SHP77 treated with DMSO at 0.1 percent for 48 hours (cell line): ENCODE data around the gene PIN1.
"Not testable (repeated sequence)": the region's sequence is repeated elsewhere in the genome, so short reads cannot be mapped to it uniquely, and the experiment has no call there.

Experiments
- DNase-seq: peaks from one replicate; lab custom pipeline; 2025; lab: John Stamatoyannopoulos, UW

PIN1 gene

DNA sequence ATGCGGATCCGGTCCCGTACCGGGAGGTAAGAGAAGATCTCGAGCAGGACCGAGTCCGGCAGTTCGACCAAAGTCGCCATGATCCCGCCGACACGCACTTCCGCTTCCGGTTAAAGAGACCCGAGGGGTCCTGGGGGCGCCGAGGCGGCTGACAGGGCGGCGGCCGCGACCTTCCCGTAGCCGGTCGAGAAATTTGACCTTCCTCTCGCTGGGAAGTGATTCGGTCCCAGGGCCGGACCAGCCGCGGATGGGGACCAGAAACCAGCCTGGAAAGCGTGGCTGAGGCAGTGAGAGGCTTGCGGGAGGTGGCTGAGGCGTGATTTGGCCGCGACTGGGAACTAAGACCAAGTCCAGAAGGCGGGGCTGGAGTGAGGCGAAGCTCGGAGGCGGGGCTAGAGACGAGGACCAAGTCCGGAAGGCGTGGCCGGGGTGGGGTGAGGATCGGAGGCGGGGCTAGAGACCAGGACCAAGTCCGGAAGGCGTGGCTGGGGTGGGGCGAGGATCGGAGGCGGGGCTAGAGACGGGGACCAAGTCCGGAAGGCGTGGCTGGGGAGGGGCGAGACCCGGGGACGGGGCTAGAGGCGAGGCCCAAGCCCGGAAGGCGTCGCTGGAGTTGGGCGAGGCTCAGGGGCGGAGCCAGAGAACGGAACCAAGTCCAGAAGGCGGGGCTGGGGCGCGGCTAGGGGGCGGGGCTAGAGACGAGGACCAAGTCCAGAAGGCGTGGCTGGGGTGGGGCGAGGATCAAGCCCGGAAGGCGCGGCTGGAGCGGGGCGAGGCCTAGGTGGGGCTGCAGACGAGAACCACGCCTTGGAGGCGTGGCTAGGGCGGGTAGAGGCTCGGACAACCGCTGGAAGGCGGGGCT is 16.2 kb upstream of the PIN1 start, which contains the start of gene FBXL12:
Gene FBXL12 (minus strand): TSS at position 346 of the 862 bp plus-strand sequence. CDS start 266 bp downstream, at position 80.
- DNase-seq, result peak; percentile 99

GRCh38 chr19:9819596-9819909 is 15.6 kb upstream of the PIN1 start:
- peak; percentile 98 for DNase-seq

GRCh38 chr19:9820034-9820433 is 15.1 kb upstream of the PIN1 start:
- not testable (repeated sequence) for DNase-seq

DNA sequence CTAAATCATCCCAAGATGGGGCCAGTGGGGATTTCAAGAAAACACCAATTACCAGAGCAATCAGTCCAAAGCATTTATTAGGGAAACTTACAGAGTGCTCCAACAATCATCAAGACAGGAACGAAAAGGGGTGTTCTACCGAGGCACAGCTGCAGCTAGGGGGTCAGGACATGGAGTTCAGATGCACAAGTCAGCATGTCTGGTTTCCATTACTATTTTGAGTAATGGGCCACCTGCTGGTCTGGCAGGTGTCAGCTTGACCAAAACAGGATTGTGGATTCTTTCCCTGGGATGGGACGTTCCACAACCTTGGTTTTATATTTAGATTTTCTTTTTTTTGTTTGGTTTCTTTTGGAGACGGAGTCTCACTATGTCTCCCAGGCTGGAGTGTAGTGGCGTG is 11.3 kb upstream of the PIN1 start:
- no peak for DNase-seq

GRCh38 chr19:9827289-9828238 is 7.6 kb upstream of the PIN1 start, which contains the start of gene UBL5:
Gene UBL5 (plus strand): TSS chr19:9827918. CDS start chr19:9828338, 420 bp downstream.
- peak; percentile 82 for DNase-seq

DNA sequence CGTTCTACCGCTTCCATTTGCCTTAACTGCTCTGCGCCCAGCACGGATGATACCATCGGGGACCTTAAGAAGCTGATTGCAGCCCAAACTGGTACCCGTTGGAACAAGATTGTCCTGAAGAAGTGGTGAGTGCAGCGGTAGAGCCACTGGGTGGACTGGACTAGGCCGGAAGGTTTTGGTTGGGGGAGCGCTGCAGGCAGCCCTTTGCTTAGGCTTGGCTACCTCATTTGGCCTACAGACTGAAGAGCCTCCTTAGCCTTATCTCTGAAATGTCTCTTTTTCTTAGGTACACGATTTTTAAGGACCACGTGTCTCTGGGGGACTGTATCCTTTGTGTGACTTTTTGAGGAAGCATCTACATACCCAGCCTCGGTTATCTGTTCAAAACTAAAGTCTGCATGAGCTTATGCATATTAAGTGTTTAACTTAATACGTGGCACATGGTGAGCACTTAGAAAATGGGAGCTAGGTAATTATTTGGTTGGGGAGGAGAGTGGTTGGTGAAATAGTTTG is 6.5 kb upstream of the PIN1 start:
- DNase-seq, result no peak

DNA sequence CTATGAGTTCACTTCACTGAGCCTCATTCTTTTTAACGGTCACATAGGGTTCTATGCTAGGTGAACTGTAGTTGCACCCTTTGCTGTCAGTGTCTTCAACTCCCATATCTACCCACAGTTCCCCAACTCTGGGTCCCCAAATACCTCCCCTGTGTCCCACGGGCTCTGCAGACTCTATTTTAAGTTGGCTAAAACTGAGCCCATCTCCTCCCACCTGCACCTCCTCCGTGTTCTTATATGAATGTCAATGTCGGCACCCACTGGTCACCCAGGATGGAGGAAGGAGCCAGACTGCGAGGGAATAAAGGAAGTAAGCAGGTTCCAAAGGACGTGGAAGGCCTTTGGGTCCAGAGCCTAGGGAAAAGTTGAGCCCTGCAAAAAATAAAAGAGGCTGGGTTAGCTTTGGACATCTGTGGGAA is 802 bp upstream of the PIN1 start:
- DNase-seq, result no peak

- no peak for DNase-seq
Measured at GRCh38 chr19:9835507-9835949, 410 bp downstream of the PIN1 start.

DNA sequence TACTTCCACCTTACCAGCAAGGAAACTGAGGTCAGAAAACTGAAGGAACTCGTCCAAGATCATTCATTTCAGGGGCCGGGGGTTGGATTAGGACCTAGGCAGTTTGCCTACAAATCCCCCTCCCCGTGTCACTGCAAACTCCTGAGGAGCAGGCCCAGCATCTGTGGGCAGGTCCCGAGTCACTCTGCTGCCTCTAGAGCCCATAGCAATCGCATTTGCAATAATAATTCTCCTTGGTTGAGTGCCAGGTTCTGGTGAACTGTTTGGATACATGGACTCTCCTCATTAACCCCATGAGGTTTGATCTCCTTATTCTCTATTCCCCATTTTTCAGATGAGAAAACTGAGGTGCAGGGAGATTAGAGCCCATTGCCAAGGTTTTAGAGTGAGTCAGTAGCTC is 903 bp downstream of the PIN1 start:
- no peak for DNase-seq

- DNase-seq, result no peak
Measured at GRCh38 chr19:9838324-9838723, 3.2 kb downstream of the PIN1 start.

GRCh38 chr19:9839415-9839814 is 4.3 kb downstream of the PIN1 start:
- no peak for DNase-seq

GRCh38 chr19:9842834-9843625 is 7.9 kb downstream of the PIN1 start:
- no peak for DNase-seq

DNA sequence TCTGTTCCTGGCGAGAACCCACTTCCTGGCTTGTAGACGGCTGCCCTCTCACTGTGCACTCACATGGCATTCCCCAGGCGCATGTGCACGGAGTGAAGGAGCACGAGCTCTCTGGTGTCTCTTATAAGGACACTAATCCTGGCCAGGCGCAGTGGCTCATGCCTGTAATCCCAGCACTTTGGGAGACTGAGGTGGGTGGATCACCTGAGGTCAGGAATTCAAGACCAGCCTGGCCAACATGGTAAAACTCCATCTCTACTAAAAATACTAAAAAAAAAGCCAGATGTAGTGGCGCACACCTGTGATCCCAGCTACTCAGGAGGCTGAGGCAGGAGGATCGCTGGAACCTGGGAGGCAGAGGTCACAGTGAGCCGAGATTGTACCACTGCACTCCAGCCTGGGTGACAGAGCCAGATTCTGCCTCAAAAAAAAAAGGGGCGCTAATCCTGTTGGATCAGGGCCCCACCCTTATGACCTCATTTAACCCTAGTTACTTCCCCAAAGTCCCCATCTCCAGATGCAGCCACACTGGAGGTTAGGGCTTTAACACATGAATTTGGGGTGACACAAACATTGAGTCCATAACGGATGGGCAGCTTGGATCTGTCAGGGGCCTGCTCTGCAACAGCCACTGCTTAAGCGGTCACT is 8.6 kb downstream of the PIN1 start:
- DNase-seq, result not testable (repeated sequence)

DNA sequence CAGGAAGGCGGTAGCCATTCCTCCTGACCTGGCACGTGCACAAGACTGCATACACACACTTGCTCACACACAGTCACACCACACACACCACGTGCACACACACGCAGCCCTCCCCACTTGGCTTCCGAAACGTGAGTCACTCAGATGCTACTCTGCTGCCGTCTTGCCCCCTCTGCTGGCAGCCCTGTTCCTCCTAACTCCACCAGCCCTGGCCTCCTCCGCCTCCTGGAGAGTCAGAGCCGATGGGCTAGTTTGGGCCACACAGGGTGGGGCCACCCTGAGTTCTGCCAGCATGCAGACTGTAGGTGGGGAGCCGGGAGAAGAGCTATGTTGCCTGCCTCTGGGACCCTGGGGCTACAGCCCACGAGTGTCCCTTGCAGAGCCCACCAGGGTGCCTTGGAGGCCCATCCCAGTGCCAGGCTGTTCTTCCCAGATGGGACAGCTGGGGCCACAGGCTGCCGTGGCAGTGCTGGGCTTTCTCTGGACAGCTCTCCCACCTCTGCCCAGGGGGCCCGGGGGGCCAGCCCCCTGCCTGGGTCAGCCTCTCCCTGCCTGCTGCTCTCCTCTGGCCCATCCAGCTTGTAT is 12.1 kb downstream of the PIN1 start:
- no peak for DNase-seq

GRCh38 chr19:9848060-9848459 is 12.9 kb downstream of the PIN1 start:
- DNase-seq, result no peak

DNA sequence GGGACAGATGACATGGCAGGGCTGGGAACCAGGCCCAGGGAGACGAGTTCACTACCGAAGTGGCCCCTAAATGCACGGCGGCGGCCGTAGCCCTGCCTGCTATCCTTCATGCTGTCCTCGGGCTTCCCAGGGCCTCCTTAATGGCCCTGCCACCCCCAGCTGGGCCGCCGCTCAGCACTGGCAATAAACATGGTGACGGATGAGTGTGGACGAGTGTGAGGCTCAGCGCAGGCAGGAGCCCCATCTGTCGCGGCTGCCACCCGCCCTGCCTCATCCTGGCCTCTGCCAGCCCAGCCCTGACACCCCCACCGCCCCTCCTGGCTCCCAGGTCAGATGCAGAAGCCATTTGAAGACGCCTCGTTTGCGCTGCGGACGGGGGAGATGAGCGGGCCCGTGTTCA is 13.6 kb downstream of the PIN1 start:
- DNase-seq, result no peak

- no peak for DNase-seq
Measured at GRCh38 chr19:9849791-9850190, 14.7 kb downstream of the PIN1 start.

DNA sequence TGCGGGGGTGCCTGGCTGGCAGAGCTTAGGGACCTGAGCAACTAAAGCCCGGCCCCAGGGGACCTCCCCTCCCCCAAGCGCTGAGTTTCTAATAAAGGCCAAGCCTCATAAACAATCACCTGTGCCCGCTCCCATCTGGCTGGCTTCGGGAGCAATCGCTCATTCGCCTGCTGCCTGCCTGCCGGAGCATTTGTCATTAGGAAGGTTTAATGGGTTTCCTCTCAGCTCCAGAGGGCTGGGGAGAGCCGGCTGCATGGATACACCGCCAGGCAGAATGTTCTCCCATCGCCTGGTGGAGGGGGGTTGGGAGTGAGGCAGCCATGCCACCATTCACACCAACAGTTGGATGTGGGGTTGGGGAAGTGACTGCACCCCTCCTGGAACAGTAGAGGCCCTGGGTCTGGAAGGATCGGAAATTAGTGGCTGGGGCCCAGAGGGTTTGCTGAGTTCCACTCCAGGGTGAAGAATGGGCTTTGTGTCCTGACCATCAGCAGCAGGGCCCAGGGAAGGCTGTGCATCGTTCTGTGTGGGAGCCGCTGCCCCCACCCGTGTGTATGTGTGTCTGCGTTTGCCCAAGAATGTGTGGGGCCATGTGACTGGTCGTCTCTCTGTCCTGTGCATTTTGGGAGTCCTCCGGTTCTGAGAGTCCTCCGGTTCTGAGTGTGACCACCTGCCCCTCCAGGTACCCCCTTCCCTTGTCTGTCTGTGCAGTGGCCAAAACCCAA is 15.3 kb downstream of the PIN1 start:
- DNase-seq, result no peak

DNA sequence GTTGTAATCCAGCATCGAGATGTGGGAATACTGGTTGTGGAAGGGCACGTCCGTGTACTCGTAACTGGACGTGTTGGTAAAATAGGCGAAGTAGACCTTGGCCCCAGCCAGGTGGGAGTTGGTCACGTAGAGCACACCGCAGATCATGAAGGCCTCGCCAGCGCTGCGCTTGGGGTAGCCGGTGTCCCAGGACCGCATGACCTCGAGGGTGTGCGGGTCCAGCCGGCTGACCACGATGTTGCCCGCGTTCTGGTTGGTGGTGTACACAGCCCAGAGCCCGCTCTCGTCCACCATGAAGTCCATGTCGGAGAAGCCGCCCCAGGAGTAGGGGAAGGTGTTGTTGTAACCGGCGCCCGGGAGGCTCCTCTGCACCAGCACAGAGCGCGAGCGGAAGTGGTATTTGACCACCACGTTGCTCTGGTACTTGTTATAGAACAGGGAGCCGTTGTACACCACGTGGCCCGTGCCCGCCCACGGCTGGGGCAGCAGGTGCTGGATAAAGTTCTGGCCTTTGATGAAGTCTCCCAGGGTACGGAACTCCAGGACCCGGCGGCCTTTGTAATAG is 19.2 kb downstream of the PIN1 start:
- no peak for DNase-seq

DNA sequence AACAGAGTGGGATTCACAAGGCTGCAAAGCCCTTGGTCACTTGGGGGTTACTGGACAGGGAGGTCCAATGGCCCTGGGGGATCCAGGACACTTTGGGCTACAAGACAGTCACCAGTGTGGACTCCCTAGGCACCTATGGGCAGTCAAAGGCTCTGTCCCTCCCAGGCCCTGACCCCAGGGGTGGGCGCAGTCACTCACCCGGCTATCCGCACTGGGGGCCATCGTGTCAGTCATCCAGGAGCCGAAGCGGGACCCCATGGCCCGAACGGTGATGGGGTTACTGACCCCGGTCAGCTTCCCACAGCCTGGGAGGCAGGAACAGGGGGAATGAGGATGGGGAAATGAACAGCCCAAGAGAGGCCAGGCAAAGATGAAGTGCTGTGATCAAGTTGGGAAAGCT is 21.5 kb downstream of the PIN1 start:
- DNase-seq, result no peak
